DMS79 treated with DMSO at 0.1 percent for 48 hours (cell line): ENCODE measurements around the gene RXFP1.

Experiments used
- DNase-seq: peaks from one replicate; lab custom pipeline; 2025; lab: John Stamatoyannopoulos, UW

Gene RXFP1

GRCh38 chr4:158521484-158522088 lies at the start of gene RXFP1:
TSS of gene RXFP1 (plus strand) at chr4:158521882. CDS start at chr4:158521977, 95 bp downstream.
- no peak for DNase-seq

GRCh38 chr4:158481811-158482210 lies 39.9 kb upstream of the RXFP1 start:
- DNase-seq, result no peak

GRCh38 chr4:158484173-158484885 lies 37.4 kb upstream of the RXFP1 start:
- no peak for DNase-seq

DNA sequence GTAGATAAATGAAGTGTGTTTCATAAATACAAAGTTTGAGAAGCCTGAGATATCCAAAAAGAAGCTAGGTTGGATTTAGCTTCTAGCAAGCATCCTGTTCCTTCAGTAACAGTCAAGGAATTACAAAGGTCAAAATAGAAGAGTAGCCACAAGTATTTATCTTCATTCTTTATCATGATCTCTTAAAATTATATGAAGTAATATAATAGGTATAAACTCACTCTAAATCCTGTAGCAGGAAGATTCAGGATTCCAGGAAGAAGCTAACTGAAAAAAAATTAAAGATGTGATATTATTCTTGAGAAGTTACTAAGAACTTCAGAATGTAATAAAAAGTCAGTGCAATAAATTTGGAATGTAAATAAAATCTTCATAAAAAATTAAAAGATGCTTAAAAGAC lies 31.1 kb upstream of the RXFP1 start:
- DNase-seq, result no peak

GRCh38 chr4:158492391-158492790 lies 29.3 kb upstream of the RXFP1 start:
- DNase-seq, result no peak

DNA sequence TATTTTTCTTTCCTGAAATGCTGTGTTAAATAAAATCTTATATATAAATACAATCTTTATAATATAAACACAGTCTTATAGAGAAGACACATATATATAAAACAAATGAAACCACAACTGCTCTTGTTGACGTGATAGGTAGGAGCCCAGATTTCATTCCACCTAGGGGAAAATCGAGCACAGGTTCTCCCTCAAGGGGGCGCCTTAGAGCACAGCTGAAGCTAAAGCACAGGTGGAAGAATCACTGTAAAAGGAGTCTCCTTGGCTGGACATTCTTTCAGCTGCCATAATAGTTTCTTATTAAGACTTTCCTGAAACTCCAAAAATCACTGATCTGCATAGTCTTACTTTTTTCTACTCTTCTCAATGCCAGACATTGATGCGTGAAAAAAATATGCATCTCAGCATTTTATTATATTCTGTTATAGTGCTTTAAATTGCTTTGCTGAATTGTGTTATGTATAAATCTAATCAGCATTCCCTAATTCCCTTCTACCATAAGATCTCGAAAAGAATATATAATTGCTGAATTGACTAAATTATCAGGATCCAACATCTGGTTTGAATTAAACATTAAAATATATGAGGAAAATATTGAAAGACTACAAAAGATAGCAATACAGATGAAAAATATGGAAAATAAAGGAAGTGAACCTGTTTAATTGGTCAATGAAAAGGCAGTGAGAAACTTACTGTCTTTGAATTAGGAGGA lies 25.5 kb upstream of the RXFP1 start:
- no peak for DNase-seq

GRCh38 chr4:158500054-158500453 lies 21.6 kb upstream of the RXFP1 start:
- no peak for DNase-seq

DNA sequence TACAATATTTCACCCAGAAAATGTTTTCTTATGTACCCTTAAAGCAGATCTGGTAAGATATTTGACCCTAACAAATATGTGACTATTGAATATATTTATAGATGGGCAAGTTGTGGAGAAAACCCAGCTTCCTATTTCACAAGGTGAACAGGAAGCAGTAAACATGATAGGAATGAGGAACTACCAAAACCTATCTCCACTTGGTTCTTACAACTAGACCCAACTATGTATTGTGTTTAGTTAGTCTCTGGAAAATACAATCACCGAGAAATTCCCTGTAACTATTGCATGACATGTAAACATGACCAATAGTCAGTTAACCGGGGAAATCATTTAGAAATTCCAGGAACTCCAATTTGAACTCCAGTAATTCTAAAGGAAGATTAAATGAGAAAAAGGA lies 8.4 kb upstream of the RXFP1 start:
- DNase-seq, result no peak

GRCh38 chr4:158519226-158519625 lies 2.5 kb upstream of the RXFP1 start:
- no peak for DNase-seq

GRCh38 chr4:158523990-158524535 lies 2.4 kb downstream of the RXFP1 start:
- DNase-seq, result no peak

GRCh38 chr4:158527516-158527915 lies 5.8 kb downstream of the RXFP1 start:
- DNase-seq, result no peak

DNA sequence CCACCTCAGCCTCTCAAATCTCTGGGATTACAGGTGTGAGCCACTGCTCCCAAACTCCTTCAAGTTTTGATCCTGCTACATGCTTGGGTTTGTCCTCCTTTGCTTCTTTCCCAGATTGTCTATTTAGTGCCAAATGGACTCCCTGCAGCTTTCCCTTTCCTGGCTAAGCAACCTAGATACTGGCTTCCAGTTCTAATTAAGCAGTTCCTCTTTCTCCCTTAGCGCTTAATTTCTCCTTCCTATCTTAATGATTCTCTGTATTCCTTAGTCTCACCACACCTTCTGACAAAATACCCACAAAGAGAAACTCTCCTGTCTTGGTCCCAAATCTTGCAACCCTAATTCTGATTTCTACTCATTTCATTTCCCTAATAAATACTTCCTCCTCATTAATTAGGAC lies 7.8 kb downstream of the RXFP1 start:
- no peak for DNase-seq

GRCh38 chr4:158530381-158530780 lies 8.7 kb downstream of the RXFP1 start:
- DNase-seq, result no peak

DNA sequence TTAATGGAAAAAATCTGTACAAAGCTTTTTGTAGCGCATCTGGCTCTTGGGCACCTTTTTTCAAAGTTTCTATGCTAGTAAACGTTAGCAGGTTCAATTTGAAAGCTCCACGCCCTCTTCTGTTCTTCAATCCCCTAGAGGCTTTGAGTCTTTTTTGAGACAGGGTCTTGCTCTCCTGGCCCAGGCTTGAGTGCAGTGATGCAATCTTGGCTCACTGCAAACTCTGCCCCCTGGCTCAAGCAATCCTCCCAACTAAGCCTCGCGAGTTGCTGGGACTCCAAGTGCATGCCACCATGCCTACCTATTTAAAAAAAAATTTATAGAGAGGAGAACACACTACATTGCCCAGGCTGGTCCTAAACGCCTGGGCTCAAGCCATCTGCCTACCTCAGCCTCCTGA lies 9.2 kb downstream of the RXFP1 start:
- DNase-seq, result no peak

DNA sequence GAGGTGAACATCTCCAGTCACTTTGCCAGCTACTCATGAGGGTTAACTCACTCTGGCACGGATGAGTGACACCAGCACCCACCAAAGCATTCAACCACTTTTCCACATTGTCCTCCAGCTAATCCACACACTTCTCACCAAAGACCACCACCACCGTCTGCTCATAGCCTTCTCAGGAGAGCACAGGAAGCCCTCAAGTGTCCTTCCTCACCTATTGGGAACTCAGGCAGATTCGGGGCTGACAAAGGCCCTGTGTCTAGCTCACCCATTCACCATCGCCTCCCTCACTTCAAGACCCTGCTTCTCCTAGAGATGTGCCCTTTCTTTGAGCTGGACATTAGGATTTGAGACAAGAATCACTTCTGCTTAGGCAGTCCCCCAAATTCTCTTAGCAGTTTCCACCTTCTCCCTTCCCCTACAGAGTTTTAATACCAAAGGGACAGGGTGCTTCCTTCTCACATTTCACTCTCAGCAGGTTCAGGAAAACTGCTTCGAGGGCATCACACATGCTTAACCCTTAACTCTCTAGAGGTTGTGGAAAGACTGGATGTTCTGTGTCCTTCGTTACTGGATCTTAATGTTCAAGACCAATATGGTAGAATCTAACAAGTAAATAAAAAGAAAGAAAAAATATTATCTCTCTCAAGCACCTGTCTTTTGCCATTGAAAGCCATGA lies 11.0 kb downstream of the RXFP1 start:
- no peak for DNase-seq

- no peak for DNase-seq
These were observed 13.0 kb downstream of the RXFP1 start for GRCh38 chr4:158534727-158535126.

DNA sequence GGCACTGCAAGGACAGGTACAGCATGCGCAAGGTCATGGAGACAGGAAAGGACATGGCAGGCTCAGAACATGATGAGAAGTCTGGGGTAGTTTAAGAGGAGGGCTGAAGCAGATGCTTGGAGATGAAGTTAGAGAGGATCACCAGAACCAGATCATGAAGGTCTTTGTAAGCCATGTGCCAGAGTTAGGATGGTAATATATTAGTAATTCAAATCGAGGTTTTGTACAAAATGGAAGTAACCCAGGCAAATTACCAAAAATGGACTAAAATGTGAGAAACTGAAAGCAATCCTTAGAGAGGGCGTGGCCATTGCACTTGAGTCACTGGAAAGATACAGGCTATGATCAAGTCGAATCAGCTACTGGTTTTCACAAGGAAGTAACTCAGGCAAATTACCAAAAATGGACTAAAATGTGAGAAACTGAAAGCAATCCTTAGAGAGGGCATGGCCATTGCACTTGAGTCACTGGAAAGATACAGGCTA lies 13.5 kb downstream of the RXFP1 start:
- no peak for DNase-seq

DNA sequence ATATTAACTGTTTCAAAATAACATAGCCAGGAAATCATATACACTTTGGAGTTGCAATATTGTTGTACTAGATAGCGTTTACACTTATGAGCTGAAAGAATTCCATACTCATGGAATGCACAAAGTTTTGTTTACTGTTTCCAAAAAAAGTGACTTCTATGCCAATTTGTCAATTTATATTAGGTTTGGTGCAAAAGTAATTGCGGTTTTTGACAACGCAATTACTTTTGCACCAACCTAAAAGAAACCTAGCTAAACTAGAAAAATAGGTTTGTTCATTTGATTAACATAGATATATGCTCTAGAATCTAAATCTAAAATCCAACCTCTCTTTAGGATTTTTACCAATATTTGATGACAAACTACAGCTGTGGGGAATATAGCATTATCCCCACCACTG lies 15.2 kb downstream of the RXFP1 start:
- no peak for DNase-seq

DNA sequence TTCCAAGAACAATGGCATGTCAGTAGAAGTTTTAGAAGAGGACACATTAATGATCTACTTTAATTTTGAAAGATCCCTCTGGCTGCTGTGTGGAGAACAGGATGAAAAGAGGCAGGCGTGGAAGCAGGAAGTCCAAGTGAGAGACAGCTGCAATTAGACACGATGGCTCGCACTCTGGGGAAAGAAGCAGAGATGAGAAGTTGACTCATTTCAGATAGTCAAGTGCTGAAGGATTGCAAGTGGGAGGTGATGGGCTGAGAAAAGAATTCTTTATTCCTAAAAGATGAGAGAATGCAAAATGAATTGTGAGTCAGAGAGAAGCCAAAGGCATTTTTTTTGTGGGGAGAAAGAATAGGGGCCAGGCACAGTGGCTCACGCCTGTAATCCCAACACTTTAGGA lies 16.5 kb downstream of the RXFP1 start:
- no peak for DNase-seq

- no peak for DNase-seq
These were observed 17.2 kb downstream of the RXFP1 start for GRCh38 chr4:158538911-158539310.

DNA sequence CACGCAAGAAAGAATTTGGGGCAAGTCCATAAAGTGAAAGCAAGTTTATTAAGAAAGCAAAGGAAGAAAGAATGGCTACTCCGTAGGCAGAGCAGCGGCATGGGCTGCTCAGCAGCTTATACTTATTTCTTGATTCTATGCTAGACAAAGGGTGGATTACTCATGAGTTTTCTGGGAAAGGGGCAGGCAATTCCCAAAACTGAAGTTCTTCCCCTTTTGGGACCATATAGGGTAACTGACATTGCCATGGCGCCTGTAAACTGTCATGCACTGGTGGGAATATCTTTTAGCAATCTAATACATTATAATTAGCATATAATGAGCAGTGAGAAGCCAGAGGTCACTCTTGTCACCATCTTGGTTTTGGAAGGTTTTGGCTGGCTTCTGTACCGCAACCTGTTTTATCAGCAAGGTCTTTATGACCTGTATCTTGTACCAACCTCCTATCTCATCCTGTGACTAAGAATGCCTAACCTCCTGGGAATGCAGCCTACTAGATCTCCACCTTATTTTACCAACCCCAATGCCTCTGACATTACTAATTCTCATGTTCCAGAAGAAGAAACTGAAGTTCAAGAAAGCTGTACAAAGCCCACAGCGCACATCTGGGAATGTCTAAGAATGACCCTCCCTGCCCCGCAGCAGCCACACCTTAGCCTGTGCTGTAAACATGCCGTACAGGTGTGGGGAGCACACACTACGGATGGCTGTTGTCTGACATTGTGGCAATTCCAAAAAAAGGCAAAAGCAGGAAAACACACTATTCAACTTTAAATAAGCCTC lies 18.6 kb downstream of the RXFP1 start:
- DNase-seq, result no peak

- no peak for DNase-seq
These were observed 19.8 kb downstream of the RXFP1 start for GRCh38 chr4:158541506-158541905.
